A204.1 (cell line): ENCODE measurements around the gene PHLPP1.

Source experiments
- FAIRE-seq: peaks from 2 replicates; lab custom pipeline; 2012; peaks lifted over from hg19 to GRCh38; lab: Jason Lieb, UNC

PHLPP1 gene

GRCh38 chr18:62744076-62744968, 29.0 kb downstream of the PHLPP1 start:
- FAIRE-seq, result no peak

- no peak for FAIRE-seq
These were observed 29.9 kb downstream of the PHLPP1 start for GRCh38 chr18:62745089-62745751.

- FAIRE-seq, result no peak
These were observed 34.0 kb downstream of the PHLPP1 start for GRCh38 chr18:62749389-62749788.

- FAIRE-seq, result no peak
These were observed 36.0 kb downstream of the PHLPP1 start for GRCh38 chr18:62751341-62751821.

- no peak for FAIRE-seq
These were observed 36.6 kb downstream of the PHLPP1 start for GRCh38 chr18:62751977-62752376.

- FAIRE-seq, result no peak
These were observed 38.7 kb downstream of the PHLPP1 start for GRCh38 chr18:62754026-62754425.

- FAIRE-seq, result no peak
These were observed 40.1 kb downstream of the PHLPP1 start for GRCh38 chr18:62755454-62755853.

GRCh38 chr18:62755946-62756345, 40.6 kb downstream of the PHLPP1 start:
- FAIRE-seq, result no peak

GRCh38 chr18:62757399-62758010, 42.2 kb downstream of the PHLPP1 start:
- no peak for FAIRE-seq

GRCh38 chr18:62758591-62758990, 43.2 kb downstream of the PHLPP1 start:
- FAIRE-seq, result no peak

GRCh38 chr18:62759704-62760402, 44.5 kb downstream of the PHLPP1 start:
- no peak for FAIRE-seq

GRCh38 chr18:62760403-62760734, 45.0 kb downstream of the PHLPP1 start:
- no peak for FAIRE-seq

GRCh38 chr18:62763101-62763521, 47.8 kb downstream of the PHLPP1 start:
- no peak for FAIRE-seq

- FAIRE-seq, result no peak
These were observed 50.9 kb downstream of the PHLPP1 start for GRCh38 chr18:62766266-62766665.

- FAIRE-seq, result no peak
These were observed 52.0 kb downstream of the PHLPP1 start for GRCh38 chr18:62767321-62767720.

- FAIRE-seq, result no peak
These were observed 52.7 kb downstream of the PHLPP1 start for GRCh38 chr18:62767836-62768557.

GRCh38 chr18:62768558-62768943, 53.2 kb downstream of the PHLPP1 start:
- no peak for FAIRE-seq

GRCh38 chr18:62769216-62769615, 53.9 kb downstream of the PHLPP1 start:
- no peak for FAIRE-seq

- FAIRE-seq, result no peak
These were observed 56.3 kb downstream of the PHLPP1 start for GRCh38 chr18:62771494-62772270.

- FAIRE-seq, result no peak
These were observed 57.7 kb downstream of the PHLPP1 start for GRCh38 chr18:62772860-62773584.
